GM18511 (cell line): ENCODE measurements around the gene FXYD1.

ENCODE experiments used
- ATAC-seq: cut with Tn5 transposase; IDR thresholded peaks from one replicate; pipeline ENCODE4 v1.9.1; 2021; ENCODE audit warnings: mild to moderate bottlenecking, moderate library complexity; ENCODE audit not compliant: unreplicated experiment

The FXYD1 gene

GRCh38 chr19:35106898-35107541 lies 31.6 kb upstream of the FXYD1 start:
- no peak for ATAC-seq

- no peak for ATAC-seq
Observed at GRCh38 chr19:35107545-35107944, 31.1 kb upstream of the FXYD1 start.

GRCh38 chr19:35108730-35109129 lies 29.9 kb upstream of the FXYD1 start:
- ATAC-seq, result no peak

GRCh38 chr19:35109395-35110112 lies 29.1 kb upstream of the FXYD1 start:
- no peak for ATAC-seq

GRCh38 chr19:35110974-35111373 lies 27.6 kb upstream of the FXYD1 start:
- no peak for ATAC-seq

- ATAC-seq, result no peak
Observed at GRCh38 chr19:35112995-35113688, 25.5 kb upstream of the FXYD1 start.

- no peak for ATAC-seq
Observed at GRCh38 chr19:35114353-35115176, 24.1 kb upstream of the FXYD1 start.

- ATAC-seq, result no peak
Observed at GRCh38 chr19:35115177-35115951, 23.3 kb upstream of the FXYD1 start, which contains the start of gene FXYD3. Gene FXYD3 (plus strand): TSS chr19:35115823. CDS start chr19:35119377, 3,554 bp downstream.

GRCh38 chr19:35116072-35116801 lies 22.4 kb upstream of the FXYD1 start:
- no peak for ATAC-seq

- ATAC-seq, result no peak
Observed at GRCh38 chr19:35117116-35117515, 21.5 kb upstream of the FXYD1 start.

GRCh38 chr19:35117799-35118198 lies 20.8 kb upstream of the FXYD1 start:
- no peak for ATAC-seq

- no peak for ATAC-seq
Observed at GRCh38 chr19:35118268-35119020, 20.2 kb upstream of the FXYD1 start.

GRCh38 chr19:35119091-35119490 lies 19.5 kb upstream of the FXYD1 start:
- ATAC-seq, result no peak

- no peak for ATAC-seq
Observed at GRCh38 chr19:35119578-35120155, 19.0 kb upstream of the FXYD1 start.

- no peak for ATAC-seq
Observed at GRCh38 chr19:35120492-35120891, 18.1 kb upstream of the FXYD1 start.

- no peak for ATAC-seq
Observed at GRCh38 chr19:35120898-35121297, 17.7 kb upstream of the FXYD1 start.

- no peak for ATAC-seq
Observed at GRCh38 chr19:35122687-35123551, 15.7 kb upstream of the FXYD1 start.

GRCh38 chr19:35123573-35123972 lies 15.1 kb upstream of the FXYD1 start:
- no peak for ATAC-seq
